H1 (cell line): ENCODE measurements around the gene AKR1C2. TPM values are rescaled to one million over a fixed set of nuclear protein-coding genes. Genes with fewer than 3 reads are reported as not detected.
A peak's percentile ranks its signal among the peaks of the same experiment; 100 is the strongest.

Experiments used
- CHD7 ChIP-seq: fragments of 300-600 bp; sonication (generic); IDR thresholded peaks from 2 replicates; pipeline ENCODE4 v1.7.1; 2012; ENCODE audit warnings: low read length, moderate library complexity, mild to moderate bottlenecking, inconsistent platforms; ENCODE audit not compliant: insufficient replicate concordance
- GABPA ChIP-seq: IDR thresholded peaks from 2 replicates; pipeline ENCODE4 v1.6.1; 2011; ENCODE audit warnings: mild to moderate bottlenecking, low read length, moderate library complexity, borderline replicate concordance; ENCODE audit not compliant: insufficient read depth
- MAFK ChIP-seq: IDR thresholded peaks from 2 replicates; pipeline ENCODE4 v1.6.1; 2012; ENCODE audit warnings: low read depth, mild to moderate bottlenecking, improper control_type of control experiment, low read length
- RFX5 ChIP-seq: IDR thresholded peaks from 2 replicates; pipeline ENCODE4 v1.6.1; 2011; ENCODE audit warnings: low read depth, low read length, improper control_type of control experiment, borderline replicate concordance
- TEAD4 ChIP-seq: IDR thresholded peaks from 2 replicates; pipeline ENCODE4 v1.6.1; 2012; ENCODE audit warnings: low read depth, low read length, inconsistent platforms, mixed read lengths
- YY1 ChIP-seq: IDR thresholded peaks from 2 replicates; pipeline ENCODE4 v1.6.1; 2011; ENCODE audit warnings: low read depth, mild to moderate bottlenecking, low read length
- polyA plus RNA-seq, 7 experiments: library from polyadenylated mRNA; depleted of rRNA in 3 of 7; stranded (reverse) in 5 of 7; unstranded in 2 of 7; fragments of >200 nt in 5 of 7; fragments of 200-250 nt in 2 of 7; gene quantifications; 1 replicate in 5 of 7; 2 replicates in 1 of 7; 4 replicates in 1 of 7; pipeline versions ENCODE4 v1.2.1 to v1.2.3, GENCODE V29; 2011 to 2013; ENCODE audit warnings: missing spikeins in 2 of 7, mixed read lengths in 2 of 7
- total RNA-seq: library from RNA; stranded (reverse); fragmentation: NEBNext Ultra II Directional; extraction: Animal tissue kit (Norgen Biotek cat#: 25700); gene quantifications from 2 replicates; pipeline ENCODE4 v1.2.1, GENCODE V29; 2021
- TF ChIP-seq, protein P1 (sequence below), 3 experiments: IDR thresholded peaks; 1 replicate in 2 of 3; 2 replicates in 1 of 3; pipeline versions ENCODE4 v1.5.1 to v1.6.1; 2011; ENCODE audit warnings: low read length in 3 of 3, mild to moderate bottlenecking in 3 of 3, inconsistent platforms in 2 of 3, low read depth in 1 of 3, moderate library complexity in 1 of 3; ENCODE audit not compliant: insufficient read depth in 1 of 3; ENCODE audit errors: control extremely low read depth in 1 of 3

AKR1C2 gene
- total and polyA plus RNA-seq, 2 of the 8 experiments (the other 6 are each of a cell fraction or from before 2014, with no cell fraction given), result 0.77 to 1.2 TPM

DNA sequence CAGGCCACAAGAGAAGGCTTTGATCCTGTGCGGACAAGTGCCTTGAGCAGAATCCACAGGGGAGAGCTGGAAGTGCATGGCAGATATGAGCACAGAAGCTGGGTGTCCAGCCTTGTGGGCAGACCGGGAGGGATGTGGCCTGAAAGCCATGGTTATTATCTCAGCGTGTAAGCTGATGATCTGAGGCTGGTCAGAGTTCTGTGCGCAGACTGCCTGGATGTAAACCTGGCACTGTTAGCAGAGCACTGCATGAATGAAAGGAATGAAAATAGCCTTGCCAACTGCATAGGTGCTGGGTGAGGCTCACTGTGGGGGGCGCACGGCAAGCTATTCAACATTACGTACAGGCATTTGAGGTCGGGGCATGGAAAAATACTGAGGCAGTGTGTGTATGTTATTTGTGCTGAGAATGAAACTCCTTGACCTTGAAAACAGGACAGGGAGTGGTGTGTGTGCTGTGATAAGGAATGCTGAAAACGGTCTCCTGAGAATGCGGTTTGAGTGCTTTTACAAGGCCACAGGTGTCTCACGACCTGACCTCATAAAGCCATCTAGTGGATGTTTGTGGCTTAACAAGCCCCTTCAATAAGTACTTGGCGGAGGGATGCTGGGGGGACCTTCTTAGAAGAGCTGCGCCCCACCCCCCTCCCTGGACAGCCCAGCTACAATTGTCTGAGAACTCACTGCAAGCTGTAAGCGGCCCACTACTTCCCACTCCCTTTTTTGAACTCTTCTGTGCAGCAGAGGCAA is 21.8 kb downstream of the AKR1C2 start (continued):
- TF ChIP-seq CHD7, result no peak
- TF ChIP-seq, protein P1, sequence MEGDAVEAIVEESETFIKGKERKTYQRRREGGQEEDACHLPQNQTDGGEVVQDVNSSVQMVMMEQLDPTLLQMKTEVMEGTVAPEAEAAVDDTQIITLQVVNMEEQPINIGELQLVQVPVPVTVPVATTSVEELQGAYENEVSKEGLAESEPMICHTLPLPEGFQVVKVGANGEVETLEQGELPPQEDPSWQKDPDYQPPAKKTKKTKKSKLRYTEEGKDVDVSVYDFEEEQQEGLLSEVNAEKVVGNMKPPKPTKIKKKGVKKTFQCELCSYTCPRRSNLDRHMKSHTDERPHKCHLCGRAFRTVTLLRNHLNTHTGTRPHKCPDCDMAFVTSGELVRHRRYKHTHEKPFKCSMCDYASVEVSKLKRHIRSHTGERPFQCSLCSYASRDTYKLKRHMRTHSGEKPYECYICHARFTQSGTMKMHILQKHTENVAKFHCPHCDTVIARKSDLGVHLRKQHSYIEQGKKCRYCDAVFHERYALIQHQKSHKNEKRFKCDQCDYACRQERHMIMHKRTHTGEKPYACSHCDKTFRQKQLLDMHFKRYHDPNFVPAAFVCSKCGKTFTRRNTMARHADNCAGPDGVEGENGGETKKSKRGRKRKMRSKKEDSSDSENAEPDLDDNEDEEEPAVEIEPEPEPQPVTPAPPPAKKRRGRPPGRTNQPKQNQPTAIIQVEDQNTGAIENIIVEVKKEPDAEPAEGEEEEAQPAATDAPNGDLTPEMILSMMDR (IDR thresholded peaks at IDR 0.05; ENCODE audit: control extremely low read depth in 1 of 3, insufficient read depth in 1 of 3, low read depth in 1 of 3, low read length in 3 of 3), result peak; percentile 20 to 82 (median 69)
- TF ChIP-seq MAFK, result no peak
- TF ChIP-seq YY1, result no peak
- TF ChIP-seq RFX5, result no peak
- TF ChIP-seq GABPA, result no peak
- peak; percentile 64; the same call in 1 of the 2 replicates for TF ChIP-seq TEAD4
